GM18870 (cell line): ENCODE measurements around the gene DLG1.

ENCODE experiments used
- ATAC-seq: cut with Tn5 transposase; IDR thresholded peaks from one replicate; pipeline ENCODE4 v1.9.1; 2021; ENCODE audit warnings: moderate library complexity; ENCODE audit not compliant: unreplicated experiment

DLG1 gene

DNA sequence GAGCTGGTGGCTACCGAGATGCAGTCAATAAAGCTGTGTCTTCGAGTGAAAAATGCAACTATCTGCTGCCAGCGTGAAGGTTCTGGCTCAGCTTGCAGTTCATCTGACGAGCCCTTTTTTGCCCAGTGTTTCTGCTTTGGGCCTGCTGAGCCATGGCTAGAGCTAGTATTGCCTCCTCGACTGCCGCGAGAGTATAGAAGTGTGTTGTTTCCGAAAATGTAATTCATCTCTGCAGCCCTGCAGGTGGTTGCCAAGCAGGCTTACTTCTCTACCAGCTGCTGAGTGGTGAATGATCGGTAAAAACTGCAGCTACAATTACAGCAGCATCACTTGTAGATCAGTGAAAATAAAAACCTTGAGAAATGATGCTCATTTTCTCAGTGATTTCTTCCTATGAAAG lies 114.8 kb downstream of the DLG1 start:
- no peak for ATAC-seq

DNA sequence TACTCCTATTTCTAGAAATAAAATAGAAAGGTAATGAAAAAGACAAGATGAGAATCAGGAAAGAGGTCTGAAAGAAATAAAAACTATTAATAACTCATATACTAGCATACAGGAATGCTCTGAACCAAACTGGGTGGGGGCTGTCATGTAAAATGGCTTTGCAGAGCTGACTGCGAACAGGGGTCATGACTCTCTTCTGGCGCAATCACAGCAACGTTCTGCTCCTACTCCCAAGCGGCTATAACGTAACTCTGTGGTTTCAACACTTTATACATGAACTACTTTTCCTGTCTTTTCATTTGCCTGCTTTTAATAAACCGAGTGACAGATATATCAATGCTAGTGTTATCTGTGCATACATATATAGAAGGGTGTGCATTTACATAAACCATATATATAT lies 116.7 kb downstream of the DLG1 start:
- ATAC-seq, result no peak

DNA sequence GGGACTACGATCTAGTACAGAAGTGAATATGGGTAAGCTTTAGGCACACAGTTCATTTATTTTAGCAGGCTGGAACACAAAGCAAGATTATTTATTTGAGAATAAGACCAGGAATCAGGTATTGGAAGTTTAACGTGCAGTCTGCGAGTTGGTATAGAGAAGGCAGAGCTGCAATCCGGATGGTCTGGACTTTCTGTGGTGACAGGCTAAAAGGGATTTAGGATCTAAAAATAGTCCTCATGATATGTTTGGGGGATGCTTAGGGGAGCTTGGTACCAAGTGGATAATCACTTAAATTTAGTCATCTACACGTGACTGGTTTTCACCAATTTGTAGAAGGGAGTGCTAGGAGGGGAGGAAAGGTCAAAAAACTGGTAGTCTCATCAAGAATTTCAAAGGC lies 119.4 kb downstream of the DLG1 start:
- no peak for ATAC-seq

DNA sequence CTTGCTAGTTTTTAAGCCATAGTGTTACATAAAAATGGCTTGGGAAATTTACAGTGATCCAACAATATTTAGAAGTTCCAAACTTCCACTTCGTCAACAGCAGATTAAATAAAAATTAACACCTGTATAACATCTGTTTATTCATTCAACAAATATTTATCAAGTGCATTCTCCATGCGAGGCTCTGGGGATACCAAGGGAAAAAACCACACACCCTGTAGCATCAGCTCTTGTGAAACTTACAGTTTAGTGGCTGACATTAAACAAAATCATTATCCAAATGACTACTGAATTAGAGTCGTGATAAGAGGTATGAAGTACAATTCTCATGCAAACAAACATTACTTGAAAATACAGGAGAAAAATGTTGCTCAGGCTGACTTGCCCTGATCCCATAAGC lies 122.9 kb downstream of the DLG1 start:
- ATAC-seq, result no peak

DNA sequence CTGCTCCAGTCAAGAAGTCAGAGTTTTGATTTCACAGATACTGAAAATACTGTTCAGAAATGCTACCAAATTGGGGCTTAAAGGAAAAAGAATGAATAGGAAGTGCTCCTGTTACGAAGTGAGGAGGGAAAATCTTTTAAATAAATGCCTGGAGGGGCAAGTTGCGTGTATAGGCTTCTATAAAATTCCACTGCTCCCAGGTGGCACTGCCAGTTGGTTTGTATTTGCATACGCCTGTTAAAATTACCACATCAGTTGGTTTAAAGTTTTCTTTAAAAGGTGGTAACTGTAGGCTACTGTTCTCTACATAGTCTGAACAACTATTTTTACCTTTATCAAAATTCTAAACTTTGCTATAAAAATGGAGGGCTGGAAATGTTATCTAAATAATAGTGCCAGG lies 123.5 kb downstream of the DLG1 start:
- no peak for ATAC-seq

DNA sequence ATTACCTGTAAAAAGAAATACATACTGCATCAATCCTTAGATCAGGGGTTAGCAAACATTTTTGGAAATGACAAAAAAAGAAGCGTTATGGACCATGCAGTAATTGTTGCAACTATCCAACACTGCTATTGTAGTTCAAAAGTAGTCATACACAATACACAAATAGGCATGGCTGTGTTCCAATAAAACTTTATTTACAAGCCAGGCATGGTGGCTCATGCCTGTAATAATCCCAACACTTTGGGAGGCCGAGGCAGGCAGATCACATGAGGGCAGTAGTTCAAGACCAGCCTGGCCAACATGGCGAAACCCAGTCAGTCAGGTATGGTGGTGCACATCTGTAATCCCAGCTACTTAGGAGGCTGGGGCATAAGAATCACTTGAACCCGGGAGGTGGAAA lies 124.8 kb downstream of the DLG1 start:
- no peak for ATAC-seq

DNA sequence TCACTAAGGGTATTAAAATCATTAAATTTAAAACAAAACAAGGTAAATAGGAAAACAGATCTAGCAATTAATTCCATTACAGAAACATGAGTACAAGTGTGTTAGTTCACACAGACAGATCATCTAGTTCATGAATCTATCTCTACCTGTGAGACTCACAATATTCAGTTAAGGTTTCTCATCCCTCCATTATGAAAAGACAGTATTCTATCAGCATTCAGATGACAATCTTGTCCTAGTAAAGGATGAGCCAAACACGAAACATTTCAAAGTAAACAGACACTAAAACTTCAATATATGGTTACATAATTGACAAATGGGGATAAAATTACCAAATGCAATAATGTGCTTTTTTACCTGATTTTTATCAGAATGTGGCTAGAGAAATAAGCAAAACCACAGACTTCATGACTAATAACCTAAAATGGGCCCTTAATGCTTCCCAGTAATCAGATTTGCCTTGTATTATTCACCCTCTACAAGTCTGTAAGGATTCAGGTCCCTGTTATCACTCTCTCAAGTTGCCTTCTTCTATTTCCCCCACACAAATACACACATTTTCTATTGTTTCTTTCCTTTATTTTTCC lies 126.8 kb downstream of the DLG1 start:
- ATAC-seq, result no peak

DNA sequence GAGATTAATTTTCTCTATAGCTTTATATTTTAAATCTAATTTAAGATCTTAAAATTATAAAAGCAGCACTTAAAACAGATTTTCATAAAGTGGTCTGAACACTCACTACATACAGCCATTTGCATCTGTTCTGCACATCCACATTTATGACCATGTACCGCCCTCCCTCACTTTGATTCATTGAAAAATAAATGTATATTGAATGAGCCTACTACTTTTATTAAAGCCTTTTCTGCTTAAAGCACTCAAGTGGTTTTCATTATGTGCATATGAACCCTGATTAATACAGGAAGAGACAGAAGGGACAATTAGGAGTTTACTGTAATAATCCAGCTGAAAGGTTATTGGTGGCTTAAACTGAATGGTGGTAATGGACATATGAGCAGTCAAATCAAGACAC lies 129.4 kb downstream of the DLG1 start:
- ATAC-seq, result no peak

DNA sequence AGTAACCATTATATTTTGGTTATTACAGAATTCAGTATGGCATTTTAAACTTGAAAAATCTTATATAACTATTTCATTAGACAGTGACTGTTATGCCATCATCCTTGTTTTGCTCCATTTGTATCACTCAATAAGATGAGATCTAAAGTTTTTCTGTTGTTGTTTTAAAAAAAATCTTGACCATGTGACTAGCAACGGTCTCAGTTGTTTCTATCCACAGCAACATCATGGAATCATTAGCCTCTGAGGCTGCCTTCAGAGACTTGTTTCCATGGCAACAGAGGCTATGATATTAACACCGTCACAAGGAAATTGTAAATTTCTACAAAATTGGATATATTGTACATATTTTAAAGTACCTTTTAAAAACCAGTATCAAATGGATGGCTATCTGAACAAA lies 129.8 kb downstream of the DLG1 start:
- ATAC-seq, result no peak

DNA sequence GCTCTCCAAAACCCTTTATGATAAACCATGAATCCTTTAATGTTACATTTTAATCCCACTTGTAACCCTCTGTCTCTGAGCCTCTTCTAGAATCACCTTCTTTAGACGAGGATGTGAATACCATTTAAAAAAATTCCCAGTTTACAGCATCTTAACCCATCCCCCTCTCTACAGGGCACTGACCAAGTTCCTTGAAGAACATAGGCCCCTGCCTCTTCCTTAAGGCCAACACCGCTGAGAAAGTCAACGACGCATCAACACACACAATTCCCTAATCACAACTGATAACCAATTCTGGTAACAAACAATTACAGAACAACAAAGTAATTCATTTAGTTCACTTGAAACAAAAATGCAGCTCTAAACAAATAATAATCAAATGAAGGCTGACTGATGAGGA lies 130.3 kb downstream of the DLG1 start:
- ATAC-seq, result no peak

DNA sequence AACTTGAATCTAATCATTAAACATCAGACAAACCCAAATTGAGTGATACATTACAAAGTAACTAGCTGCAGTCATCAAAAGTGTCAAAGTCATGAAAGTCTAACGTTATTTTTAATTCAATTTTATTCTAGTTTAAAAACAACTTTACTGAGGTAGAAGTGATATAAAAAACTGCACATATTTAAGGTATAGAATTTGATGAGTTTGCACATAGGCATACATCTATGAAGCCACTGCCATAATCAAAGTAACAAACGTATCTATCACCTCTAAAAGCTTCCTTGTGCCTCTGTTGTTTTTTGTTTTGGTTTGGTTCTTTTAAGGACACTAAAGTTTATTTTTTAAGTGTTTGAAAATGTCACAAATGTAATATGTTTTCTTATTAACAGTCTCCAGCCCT lies 130.9 kb downstream of the DLG1 start:
- ATAC-seq, result no peak

DNA sequence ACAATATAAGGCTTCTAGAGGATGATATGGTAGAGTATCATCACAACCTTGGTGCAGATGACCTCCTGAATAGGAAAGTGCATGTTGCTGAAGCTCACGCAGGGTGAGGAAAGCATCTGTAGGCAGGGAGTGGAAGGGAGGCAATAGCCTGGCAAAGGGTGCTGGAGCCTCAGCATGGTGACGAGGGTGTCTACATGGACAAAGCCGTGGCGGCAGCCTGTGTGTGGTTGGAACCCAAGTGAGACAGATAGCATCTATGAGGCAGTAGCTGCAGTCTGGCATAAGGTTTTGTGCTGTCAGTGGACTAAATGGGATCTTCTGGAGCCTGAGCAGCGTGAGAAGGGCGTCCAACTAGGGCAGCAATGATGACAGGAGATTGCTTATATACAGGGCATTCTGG lies 132.5 kb downstream of the DLG1 start:
- no peak for ATAC-seq

DNA sequence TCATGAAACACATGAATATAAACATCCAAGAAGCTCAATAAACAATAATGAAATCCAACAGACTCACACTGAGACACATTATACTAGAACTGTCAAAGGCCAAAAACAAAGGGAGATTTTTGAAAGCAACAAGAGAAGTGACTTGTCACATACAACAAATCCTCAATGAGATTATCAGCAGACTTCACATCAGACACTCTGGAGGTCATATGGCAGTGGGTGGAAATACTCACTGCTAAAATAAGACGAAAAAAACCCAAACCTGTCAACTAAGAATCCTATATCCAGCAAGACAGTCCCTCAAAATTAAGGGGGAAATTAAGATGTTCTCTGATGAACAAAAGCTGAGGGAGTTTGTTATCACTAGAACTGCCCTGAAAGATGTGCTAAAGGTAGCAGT lies 143.4 kb downstream of the DLG1 start:
- ATAC-seq, result no peak

DNA sequence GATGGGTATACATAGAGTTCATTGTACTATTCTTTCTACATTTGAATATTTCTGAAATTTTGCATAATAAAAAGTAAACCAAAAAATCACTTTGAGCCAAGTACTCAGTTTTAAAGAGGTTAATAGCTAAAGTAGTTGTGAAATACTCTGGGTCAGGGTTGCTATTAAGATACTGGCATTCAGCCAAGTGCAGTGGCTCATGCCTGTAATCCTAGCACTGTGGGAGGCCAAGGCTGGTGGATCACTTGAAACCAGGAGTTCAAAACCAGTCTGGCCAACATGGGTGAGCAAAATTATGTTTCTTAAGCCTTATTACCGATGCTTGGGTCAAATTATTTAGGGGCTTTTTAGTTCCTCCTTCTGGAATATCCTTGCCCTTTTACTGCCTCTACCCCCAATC lies 146.8 kb downstream of the DLG1 start:
- no peak for ATAC-seq

DNA sequence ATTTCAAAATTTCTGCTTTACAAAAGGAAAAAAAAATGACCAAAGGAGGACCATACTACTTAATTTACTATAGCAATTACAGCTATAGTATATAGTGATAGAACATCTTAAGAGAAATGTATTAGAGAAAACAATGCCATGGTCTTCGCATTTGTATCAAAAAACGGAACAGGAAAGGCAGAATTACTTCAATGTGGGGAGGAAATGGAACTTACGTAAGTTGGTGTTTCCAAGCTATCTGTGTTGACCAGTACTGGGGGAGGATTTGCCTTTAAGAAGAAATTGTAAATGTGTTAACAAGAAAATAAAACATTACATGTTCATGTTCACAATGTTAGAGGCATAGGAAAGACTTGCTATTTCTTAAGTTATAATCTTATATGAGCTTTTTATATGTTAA lies 148.9 kb downstream of the DLG1 start:
- ATAC-seq, result no peak

DNA sequence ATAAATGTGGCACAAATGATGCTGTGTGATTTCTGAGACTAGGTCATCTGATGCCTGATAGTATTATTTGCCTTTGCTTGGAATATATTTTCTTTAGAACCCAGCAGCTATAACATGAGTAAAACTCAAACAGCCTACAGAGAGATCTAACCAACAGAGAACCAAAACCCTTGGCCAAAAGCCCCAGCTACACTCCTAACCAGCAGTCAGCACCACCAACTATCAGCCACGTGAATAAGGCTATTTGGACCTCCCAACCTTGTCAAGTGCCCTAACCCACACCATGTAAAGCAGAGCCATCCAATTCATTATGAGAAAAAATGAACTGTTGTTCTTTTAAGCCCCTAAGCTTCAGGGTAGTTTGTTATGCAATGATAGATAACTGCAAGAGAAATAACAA lies 154.2 kb downstream of the DLG1 start:
- no peak for ATAC-seq

DNA sequence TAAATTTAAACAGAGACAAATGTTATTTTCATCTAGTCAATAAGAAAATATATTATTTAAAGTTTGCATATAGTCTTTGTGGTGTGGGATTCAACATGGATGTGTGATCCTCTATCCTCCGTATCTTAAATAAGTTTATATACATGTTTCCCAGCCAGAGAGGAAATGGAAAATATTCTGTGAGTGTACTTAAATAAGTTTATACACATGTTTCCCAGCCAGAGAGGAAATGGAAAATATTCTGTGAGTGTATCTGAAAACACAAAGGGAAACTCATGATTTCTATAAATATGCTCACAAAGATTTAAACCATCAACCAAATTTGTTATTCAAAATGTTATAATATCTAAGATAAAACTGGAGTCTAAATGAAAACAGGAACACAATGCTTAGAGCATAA lies 158.8 kb downstream of the DLG1 start:
- no peak for ATAC-seq

DNA sequence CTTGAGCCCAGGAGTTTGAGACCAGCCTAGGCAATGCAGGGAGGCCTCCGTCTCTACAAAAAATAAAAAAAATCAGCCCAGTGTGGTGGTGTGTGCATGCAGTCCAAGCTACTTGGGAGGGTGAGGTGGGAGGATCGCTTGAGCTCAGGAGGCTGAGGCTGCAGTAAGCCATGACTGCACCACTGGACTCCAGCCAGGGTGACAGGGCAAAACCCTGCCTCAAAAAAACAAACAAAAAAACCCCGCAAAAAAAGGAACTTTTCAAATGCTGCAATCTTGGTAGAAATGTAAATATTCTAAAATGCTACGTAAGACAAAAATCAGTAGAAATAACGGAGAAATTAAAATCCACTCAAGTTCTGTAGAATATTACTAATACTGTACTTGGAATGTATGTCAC lies 160.7 kb downstream of the DLG1 start:
- ATAC-seq, result no peak

DNA sequence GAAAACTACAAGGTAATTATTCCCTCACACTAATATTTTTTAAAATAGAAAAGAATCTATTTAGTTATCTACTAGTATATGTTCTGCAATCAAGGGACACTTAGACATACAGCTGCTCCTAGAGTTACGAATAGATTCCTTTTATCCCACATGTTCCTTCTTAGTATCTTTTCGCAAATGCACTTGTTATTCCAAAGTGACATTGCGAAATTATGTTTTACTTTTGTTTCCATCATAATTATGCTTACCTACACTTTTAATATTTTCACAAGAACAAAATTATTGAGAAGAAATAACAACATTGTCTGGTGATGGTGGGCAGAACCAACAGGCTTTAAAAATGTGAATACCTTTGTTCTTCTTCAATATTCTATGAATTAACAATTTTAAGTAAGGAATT lies 161.7 kb downstream of the DLG1 start:
- ATAC-seq, result no peak

DNA sequence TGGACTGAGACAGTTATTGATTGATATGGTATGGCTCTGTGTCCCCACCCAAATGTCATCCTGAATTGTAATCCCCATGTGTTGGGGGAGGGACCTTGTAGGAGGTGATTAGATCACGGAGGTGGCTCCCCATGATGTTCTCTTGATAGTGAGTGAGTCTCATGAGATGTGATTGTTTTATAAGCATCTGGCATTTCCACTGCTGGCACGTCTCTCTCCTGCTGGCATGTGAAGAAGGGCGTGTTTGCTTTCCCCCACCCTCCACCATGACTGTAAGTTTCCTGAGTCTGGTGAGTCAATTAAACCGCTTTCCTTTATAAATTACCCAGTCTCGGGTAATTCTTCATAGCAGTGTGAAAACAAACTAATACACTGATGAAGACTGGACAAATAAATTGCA lies 163.2 kb downstream of the DLG1 start:
- no peak for ATAC-seq

DNA sequence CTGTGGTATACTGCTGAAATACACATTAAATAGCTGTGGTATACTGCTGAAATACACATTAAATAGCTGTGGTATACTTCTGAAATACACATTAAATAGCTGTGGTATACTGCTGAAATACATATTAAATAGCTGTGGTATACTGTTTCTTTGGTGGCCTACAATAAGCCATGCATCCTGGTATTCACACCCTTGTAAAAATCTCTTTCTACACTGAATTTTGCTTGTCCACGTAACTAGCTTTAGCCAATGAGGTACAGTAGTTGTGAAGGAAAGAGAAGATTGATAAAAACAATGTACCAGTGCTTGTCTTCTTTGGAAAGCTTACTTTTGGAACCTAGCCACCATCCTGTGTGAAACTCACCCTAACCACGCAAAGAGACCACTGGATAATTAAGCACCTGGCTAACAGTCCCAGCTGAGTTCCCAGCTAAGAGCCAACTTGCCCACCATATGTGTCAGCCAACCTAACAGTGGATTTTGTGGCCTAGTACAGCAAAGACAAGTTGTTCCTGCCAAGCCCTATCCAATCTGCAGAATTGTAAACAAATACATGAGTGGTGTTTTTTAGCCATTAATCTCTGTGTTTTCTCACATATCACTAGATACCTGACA lies 165.4 kb downstream of the DLG1 start:
- ATAC-seq, result no peak

DNA sequence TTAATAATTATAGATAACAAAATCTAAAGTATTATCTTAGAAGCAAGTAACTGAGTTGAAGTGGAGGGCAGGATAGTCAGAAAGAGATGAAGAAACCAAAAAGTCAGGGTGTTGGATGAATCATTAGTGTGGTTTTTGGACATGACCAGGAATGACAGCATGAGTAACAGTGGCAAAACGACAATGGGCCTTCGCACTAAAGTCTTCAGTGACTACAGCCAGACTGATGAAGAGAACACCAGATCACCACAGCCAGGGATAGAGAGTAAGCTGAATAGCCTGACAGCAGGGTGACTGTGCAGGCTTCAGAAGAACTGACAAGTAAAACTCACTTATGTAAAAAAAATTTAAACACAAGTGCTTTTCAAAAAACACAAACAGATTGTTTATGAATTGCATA lies 172.8 kb downstream of the DLG1 start:
- ATAC-seq, result no peak

DNA sequence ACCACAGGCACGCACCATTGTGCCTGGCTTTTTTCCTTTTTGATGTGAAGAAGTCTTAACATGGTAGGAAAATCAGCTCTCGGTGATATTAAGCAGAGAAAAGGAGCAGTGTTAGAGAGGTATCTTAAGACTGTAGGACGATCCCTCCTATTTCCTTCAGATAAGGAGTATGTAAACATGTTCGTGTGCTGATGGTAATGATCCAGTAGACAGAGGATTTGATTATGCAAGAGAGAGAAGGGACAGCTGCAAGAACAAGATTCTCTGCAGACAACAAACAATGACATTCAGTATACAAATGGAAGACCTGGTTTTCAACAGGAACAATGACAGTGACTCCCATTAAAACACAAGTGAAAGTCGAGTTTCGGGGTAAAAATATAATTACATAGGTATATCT lies 173.7 kb downstream of the DLG1 start:
- no peak for ATAC-seq
